Activated T-helper 17 cell treated with anti-CD3 and anti-CD28 coated beads, Interleukin-2, amount 50 U/mL, for 72 hours (primary cell): ENCODE measurements around the gene CMTM5. TPM values are rescaled to one million over a fixed set of nuclear protein-coding genes. Genes with fewer than 3 reads are reported as not detected.
A peak's percentile ranks its signal among the peaks of the same experiment; 100 is the strongest.
"Not testable (repeated sequence)": the region's sequence is repeated elsewhere in the genome, so short reads cannot be mapped to it uniquely, and the experiment has no call there.

Experiments used
- ATAC-seq: fragments of 150-1000 bp; cut with Tn5 transposase; replicated peaks from 2 replicates; pipeline ENCODE4 v1.10.0; 2021; ENCODE audit warnings: mild to moderate bottlenecking, moderate library complexity
- H3K27ac Mint-ChIP-seq: one replicate; pipeline ENCODE4 v1.8.0; 2022; ENCODE audit warnings: mixed read lengths
- H3K27me3 Mint-ChIP-seq: one replicate; pipeline ENCODE4 v1.8.0; 2022; ENCODE audit warnings: mixed read lengths
- H3K36me3 Mint-ChIP-seq: one replicate; pipeline ENCODE4 v1.8.0; 2022; ENCODE audit warnings: low read depth, mild to moderate bottlenecking, mixed read lengths
- H3K4me1 Mint-ChIP-seq: one replicate; pipeline ENCODE4 v1.8.0; 2022; ENCODE audit warnings: mixed read lengths
- H3K4me3 Mint-ChIP-seq: one replicate; pipeline ENCODE4 v1.8.0; 2022; ENCODE audit warnings: mild to moderate bottlenecking, mixed read lengths
- H3K9me3 Mint-ChIP-seq: one replicate; pipeline ENCODE4 v1.8.0; 2022; ENCODE audit warnings: mixed read lengths
- total RNA-seq, 2 donors: library from RNA; stranded (reverse); gene quantifications; one replicate each; pipeline ENCODE4 v1.2.3, GENCODE V29; 2022

The CMTM5 gene
- total RNA-seq, 2 donors from 2014 or later = not detected

GRCh38 chr14:23379366-23380196 lies 2.7 kb downstream of the CMTM5 start:
- Mint-ChIP-seq H3K9me3 (no peaks in the 10 kb centered on the region), H3K27me3 (peaks cover 13% of the 10 kb centered on the region), H3K4me1 (no peaks in the 10 kb centered on the region), H3K36me3 (no peaks in the 10 kb centered on the region), H3K27ac (no peak overlapping the region), H3K4me3 (no peak overlapping the region)
- peak; percentile 87 for ATAC-seq

- peak; percentile 15 for ATAC-seq
- Mint-ChIP-seq H3K4me1 (no peaks in the 10 kb centered on the region), H3K27ac (no peak overlapping the region), H3K27me3 (peaks cover 13% of the 10 kb centered on the region), H3K36me3 (no peaks in the 10 kb centered on the region), H3K4me3 (no peak overlapping the region), H3K9me3 (no peaks in the 10 kb centered on the region)
These were observed 3.5 kb downstream of the CMTM5 start for GRCh38 chr14:23380197-23380914.

GRCh38 chr14:23380976-23381375 lies 4.1 kb downstream of the CMTM5 start:
- Mint-ChIP-seq H3K4me3 (no peak overlapping the region), H3K9me3 (no peaks in the 10 kb centered on the region), H3K4me1 (no peaks in the 10 kb centered on the region), H3K27me3 (peaks cover 13% of the 10 kb centered on the region), H3K27ac (no peak overlapping the region), H3K36me3 (no peaks in the 10 kb centered on the region)
- ATAC-seq = no peak

GRCh38 chr14:23381871-23382270 lies 5.0 kb downstream of the CMTM5 start:
- H3K27me3 Mint-ChIP-seq = peaks cover 13% of the 10 kb centered on the region
- no peaks in the 10 kb centered on the region for H3K9me3 Mint-ChIP-seq
- no peak overlapping the region for H3K4me3 Mint-ChIP-seq
- no peaks in the 10 kb centered on the region for H3K36me3 Mint-ChIP-seq
- H3K27ac Mint-ChIP-seq = no peak overlapping the region
- no peaks in the 10 kb centered on the region for H3K4me1 Mint-ChIP-seq
- no peak for ATAC-seq

GRCh38 chr14:23382276-23382675 lies 5.4 kb downstream of the CMTM5 start:
- Mint-ChIP-seq H3K9me3 (no peaks in the 10 kb centered on the region), H3K36me3 (no peaks in the 10 kb centered on the region), H3K4me3 (no peak overlapping the region), H3K4me1 (no peaks in the 10 kb centered on the region), H3K27me3 (peaks cover 12% of the 10 kb centered on the region), H3K27ac (no peak overlapping the region)
- ATAC-seq = no peak

- ATAC-seq = no peak
- H3K27me3 Mint-ChIP-seq = peaks cover 11% of the 10 kb centered on the region
- H3K4me1 Mint-ChIP-seq = no peaks in the 10 kb centered on the region
- no peaks in the 10 kb centered on the region for H3K9me3 Mint-ChIP-seq
- H3K27ac Mint-ChIP-seq = no peak overlapping the region
- no peaks in the 10 kb centered on the region for H3K36me3 Mint-ChIP-seq
- H3K4me3 Mint-ChIP-seq = no peak overlapping the region
These were observed 6.0 kb downstream of the CMTM5 start for GRCh38 chr14:23382731-23383440.

GRCh38 chr14:23384364-23385080 lies 7.7 kb downstream of the CMTM5 start:
- Mint-ChIP-seq H3K4me3 (no peak overlapping the region), H3K36me3 (no peaks in the 10 kb centered on the region), H3K27ac (no peak overlapping the region), H3K9me3 (no peaks in the 10 kb centered on the region), H3K4me1 (no peaks in the 10 kb centered on the region), H3K27me3 (peaks cover 20% of the 10 kb centered on the region)
- ATAC-seq = no peak

GRCh38 chr14:23385244-23385641 lies 8.4 kb downstream of the CMTM5 start:
- ATAC-seq = no peak
- peaks cover 20% of the 10 kb centered on the region for H3K27me3 Mint-ChIP-seq
- no peak overlapping the region for H3K4me3 Mint-ChIP-seq
- H3K27ac Mint-ChIP-seq = no peak overlapping the region
- H3K9me3 Mint-ChIP-seq = no peaks in the 10 kb centered on the region
- H3K36me3 Mint-ChIP-seq = no peaks in the 10 kb centered on the region
- H3K4me1 Mint-ChIP-seq = no peaks in the 10 kb centered on the region

GRCh38 chr14:23385642-23386265 lies 8.9 kb downstream of the CMTM5 start:
- peaks cover 19% of the 10 kb centered on the region for H3K27me3 Mint-ChIP-seq
- no peak for ATAC-seq
- H3K36me3 Mint-ChIP-seq = no peaks in the 10 kb centered on the region
- H3K4me3 Mint-ChIP-seq = no peak overlapping the region
- H3K9me3 Mint-ChIP-seq = no peaks in the 10 kb centered on the region
- H3K27ac Mint-ChIP-seq = no peak overlapping the region
- H3K4me1 Mint-ChIP-seq = no peaks in the 10 kb centered on the region

GRCh38 chr14:23386266-23386657 lies 9.4 kb downstream of the CMTM5 start:
- H3K9me3 Mint-ChIP-seq, H3K4me3 Mint-ChIP-seq, H3K36me3 Mint-ChIP-seq, H3K27ac Mint-ChIP-seq, ATAC-seq, H3K4me1 Mint-ChIP-seq: not testable (repeated sequence)
- peaks cover 17% of the 10 kb centered on the region for H3K27me3 Mint-ChIP-seq

- Mint-ChIP-seq H3K36me3 (no peaks in the 10 kb centered on the region), H3K27ac (no peak overlapping the region), H3K4me1 (no peaks in the 10 kb centered on the region), H3K27me3 (peaks cover 12% of the 10 kb centered on the region), H3K9me3 (no peaks in the 10 kb centered on the region), H3K4me3 (no peak overlapping the region)
- no peak for ATAC-seq
These were observed 10.2 kb downstream of the CMTM5 start for GRCh38 chr14:23386999-23387398.

- no peaks in the 10 kb centered on the region for H3K4me1 Mint-ChIP-seq
- H3K9me3 Mint-ChIP-seq = no peaks in the 10 kb centered on the region
- H3K27me3 Mint-ChIP-seq = peaks cover 14% of the 10 kb centered on the region
- no peaks in the 10 kb centered on the region for H3K36me3 Mint-ChIP-seq
- no peak overlapping the region for H3K4me3 Mint-ChIP-seq
- H3K27ac Mint-ChIP-seq = no peak overlapping the region
- ATAC-seq = no peak
These were observed 11.4 kb downstream of the CMTM5 start for GRCh38 chr14:23387916-23388882.

- ATAC-seq = no peak
- H3K27ac Mint-ChIP-seq = no peak overlapping the region
- no peaks in the 10 kb centered on the region for H3K4me1 Mint-ChIP-seq
- H3K9me3 Mint-ChIP-seq = no peaks in the 10 kb centered on the region
- H3K4me3 Mint-ChIP-seq = no peak overlapping the region
- no peaks in the 10 kb centered on the region for H3K36me3 Mint-ChIP-seq
- peaks cover 14% of the 10 kb centered on the region for H3K27me3 Mint-ChIP-seq
These were observed 12.2 kb downstream of the CMTM5 start for GRCh38 chr14:23388996-23389395.
